ENCODE results near the gene UCHL1. TPM values are rescaled to one million over a fixed set of nuclear protein-coding genes. Genes with fewer than 3 reads are reported as not detected.
A peak's percentile ranks its signal among the peaks of the same experiment; 100 is the strongest.

Gene UCHL1
- total and polyA plus RNA-seq, 8 donors = 2.7 to 198 (median 12.1) TPM

DNA sequence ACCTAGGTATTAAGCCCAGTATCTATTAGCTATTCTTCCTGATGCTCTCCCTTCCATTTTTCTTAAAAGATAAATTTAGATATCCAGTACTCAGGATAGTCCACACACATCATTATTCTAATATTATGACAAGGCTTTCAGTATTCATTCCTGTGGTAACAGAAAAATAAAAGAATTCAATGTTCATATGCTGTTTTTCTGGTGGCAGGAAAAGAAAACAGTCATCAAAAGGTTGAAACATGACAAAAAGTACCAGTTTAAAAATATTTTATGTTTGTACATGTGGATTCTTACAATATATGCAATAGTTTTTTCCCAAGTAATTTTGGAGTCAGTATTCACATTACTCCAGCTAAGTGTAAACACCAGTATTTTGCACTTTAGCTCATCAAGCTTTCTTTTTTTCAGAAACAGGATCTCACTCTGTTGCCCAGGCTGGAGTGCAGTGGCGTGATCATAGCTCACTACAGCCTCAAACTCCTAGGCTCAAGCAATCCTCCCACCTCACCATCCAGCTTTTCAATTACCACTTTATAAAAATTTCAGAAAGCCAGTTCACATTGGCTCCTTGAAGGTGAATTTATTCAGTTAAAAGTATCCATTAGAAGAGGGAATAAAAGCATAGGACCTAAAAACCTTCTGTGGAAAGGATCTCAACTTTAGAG, 44.6 kb upstream of the UCHL1 start:
- FAIRE-seq = no peak
- intact Hi-C loops (cut with DNase I) = loop anchor here in 2 of 3 donors (5.0 to 10.0 kb wide), 3 partner anchors 235 to 287 kb away; no protein-coding TSS in a partner anchor
- peaks cover 0 to 23% (median 7%) of the 10 kb centered on the region in 3 donors for H3K4me1 ChIP-seq
- no peaks in the 10 kb centered on the region for H3K27me3 ChIP-seq
- no peak for ATAC-seq
- no peaks in the 10 kb centered on the region for H3K36me3 ChIP-seq
- no peak overlapping the region for H3K27ac ChIP-seq
- peak overlapping the region in 2 of 4 donors; percentile 86 to 93 for H3K4me3 ChIP-seq
- DNase-seq = no peak
- TF ChIP-seq, protein P1, sequence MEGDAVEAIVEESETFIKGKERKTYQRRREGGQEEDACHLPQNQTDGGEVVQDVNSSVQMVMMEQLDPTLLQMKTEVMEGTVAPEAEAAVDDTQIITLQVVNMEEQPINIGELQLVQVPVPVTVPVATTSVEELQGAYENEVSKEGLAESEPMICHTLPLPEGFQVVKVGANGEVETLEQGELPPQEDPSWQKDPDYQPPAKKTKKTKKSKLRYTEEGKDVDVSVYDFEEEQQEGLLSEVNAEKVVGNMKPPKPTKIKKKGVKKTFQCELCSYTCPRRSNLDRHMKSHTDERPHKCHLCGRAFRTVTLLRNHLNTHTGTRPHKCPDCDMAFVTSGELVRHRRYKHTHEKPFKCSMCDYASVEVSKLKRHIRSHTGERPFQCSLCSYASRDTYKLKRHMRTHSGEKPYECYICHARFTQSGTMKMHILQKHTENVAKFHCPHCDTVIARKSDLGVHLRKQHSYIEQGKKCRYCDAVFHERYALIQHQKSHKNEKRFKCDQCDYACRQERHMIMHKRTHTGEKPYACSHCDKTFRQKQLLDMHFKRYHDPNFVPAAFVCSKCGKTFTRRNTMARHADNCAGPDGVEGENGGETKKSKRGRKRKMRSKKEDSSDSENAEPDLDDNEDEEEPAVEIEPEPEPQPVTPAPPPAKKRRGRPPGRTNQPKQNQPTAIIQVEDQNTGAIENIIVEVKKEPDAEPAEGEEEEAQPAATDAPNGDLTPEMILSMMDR (IDR thresholded peaks at IDR 0.05) = no peak
- 92 to 93% methylated on average over 1 of the region's 1 CpG for WGBS, 2 donors
- H3K9me3 ChIP-seq = no peaks in the 10 kb centered on the region

DNA sequence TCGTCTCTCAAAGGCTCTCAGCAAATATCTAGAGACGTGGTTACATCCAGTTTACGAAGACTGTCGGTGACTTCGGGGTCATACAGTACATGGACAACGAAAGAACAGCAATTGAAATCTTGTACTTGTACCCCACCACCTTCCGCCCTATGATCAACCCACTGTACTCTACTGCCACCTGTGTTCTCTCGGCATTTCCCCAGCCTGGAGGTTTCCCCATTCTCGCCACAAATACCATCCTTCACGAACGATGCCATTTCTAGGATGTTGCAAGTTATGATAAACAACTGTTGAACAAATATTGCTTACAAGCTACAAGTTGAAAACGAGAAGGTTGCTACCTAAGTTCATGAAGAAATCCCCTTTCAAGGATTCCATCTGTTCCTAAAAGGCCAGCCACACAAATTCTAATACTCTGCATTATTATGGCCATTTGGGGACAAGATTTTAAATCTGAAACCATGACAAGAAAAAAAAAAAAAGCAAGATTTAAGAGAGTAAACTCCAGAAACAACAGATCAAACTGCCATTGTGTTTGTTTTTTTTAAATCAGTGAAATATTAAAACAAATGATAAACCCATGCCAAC, 44.0 kb upstream of the UCHL1 start:
- 2 to 3% methylated on average over 12 of the region's 12 CpGs for WGBS, 2 donors
- TF ChIP-seq, protein P1 (IDR thresholded peaks at IDR 0.05) = peak in 3 of 4 donors; percentile 25 to 30 (median 25)
- Histone ChIP-seq H3K4me1 (peaks cover 0 to 23% (median 7%) of the 10 kb centered on the region in 3 donors), H3K9me3 (no peaks in the 10 kb centered on the region), H3K27me3 (no peaks in the 10 kb centered on the region), H3K27ac (no peak overlapping the region), H3K4me3 (peak overlapping the region in 3 of 4 donors; percentile 86 to 93 (median 92)), H3K36me3 (no peaks in the 10 kb centered on the region)
- peak in 3 of 6 donors; percentile 39 to 57 (median 48) for DNase-seq
- no peak for FAIRE-seq
- intact Hi-C loops (cut with DNase I) = loop anchor here in 2 of 3 donors (5.0 to 10.0 kb wide), 3 partner anchors 235 to 288 kb away; no protein-coding TSS in a partner anchor
- peak in 3 of 4 donors; percentile 27 to 36 (median 32) for ATAC-seq

DNA sequence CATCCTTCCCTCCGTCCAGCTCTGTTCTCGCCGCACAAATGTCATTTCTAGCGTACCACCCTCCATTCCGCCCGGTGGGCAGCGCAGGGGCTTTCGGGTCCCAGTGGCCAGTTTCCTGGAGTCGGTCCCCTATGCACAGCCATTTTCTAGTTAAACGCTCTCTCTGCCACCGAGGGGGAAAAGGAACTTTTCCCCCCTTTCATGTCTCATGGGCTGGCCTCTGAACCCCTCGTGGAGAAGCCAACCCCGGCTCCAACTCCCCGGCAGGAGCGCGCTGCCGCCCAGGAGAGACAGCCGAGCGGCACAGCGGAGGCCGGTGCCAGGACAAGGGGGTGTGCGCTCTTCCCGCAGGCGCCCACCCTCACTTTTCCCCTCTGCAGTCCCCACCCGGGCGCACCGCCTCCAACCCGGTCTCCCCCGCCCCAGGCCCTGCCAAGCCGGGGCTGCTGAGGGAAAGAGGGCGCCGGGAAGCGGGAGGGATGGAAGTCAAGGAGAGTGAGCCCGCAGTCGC, 43.0 kb upstream of the UCHL1 start:
- Histone ChIP-seq H3K9me3 (no peaks in the 10 kb centered on the region), H3K27me3 (no peaks in the 10 kb centered on the region), H3K36me3 (no peaks in the 10 kb centered on the region), H3K27ac (peak overlapping the region; percentile 59 to 88 (median 78)), H3K4me3 (peak overlapping the region; percentile 66 to 93 (median 89)), H3K4me1 (peaks cover 0 to 23% (median 7%) of the 10 kb centered on the region in 3 donors)
- intact Hi-C loops (cut with DNase I) = loop anchor here in 2 of 3 donors (5.0 to 10.0 kb wide), 3 partner anchors 236 to 289 kb away; no protein-coding TSS in a partner anchor
- TF ChIP-seq, protein P1 (IDR thresholded peaks at IDR 0.05) = no peak
- ATAC-seq (peak; percentile 9 to 24 (median 18)), FAIRE-seq (no peak), DNase-seq (peak; percentile 27 to 82 (median 44))
- WGBS, 2 donors = 0 to 1% methylated on average over 35 of the region's 35 CpGs

DNA sequence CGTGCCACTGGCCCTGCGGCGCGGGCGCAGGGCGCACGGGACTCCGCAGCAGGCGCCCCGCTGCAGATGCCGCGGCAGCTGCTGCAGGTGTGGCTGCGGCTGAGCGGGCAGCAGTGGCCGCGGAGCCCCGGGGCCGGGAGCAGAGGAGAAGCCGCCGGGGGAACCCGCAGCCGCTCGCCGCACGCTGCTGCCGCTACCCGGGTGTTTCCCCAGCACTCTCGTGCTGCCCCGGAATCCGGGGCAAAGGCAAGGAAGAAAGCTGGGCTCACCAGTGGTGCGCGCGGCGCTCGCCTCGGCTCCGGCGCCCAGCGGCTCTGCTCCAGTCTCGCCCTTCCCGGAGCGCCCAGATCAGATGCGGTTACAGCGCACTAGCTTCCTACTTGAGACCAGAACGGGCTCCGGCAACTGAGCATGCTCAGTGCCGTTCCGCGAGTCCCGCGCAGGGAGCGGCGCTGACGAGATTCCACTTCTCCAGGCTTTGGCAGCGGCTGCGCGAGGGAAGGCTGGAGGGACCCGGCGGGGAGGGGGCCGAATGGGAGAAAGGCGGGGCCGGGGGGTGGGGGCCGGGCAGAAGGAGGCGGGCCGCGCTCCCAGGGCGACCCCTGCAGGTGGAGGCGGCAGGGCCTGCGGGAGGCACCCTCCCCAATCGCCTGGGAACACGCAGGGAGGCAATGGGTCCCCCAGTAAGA, 42.4 kb upstream of the UCHL1 start, which contains the start of gene APBB2:
Gene APBB2, minus strand, starts transcription at position 407 of the 689 bp plus-strand sequence. CDS start 181,288 bp downstream, outside the sequence.
- 1% methylated on average over 65 to 71 of the region's 71 CpGs for WGBS, 2 donors
- peak; percentile 85 to 91 (median 90) for ATAC-seq
- Histone ChIP-seq H3K9me3 (no peaks in the 10 kb centered on the region), H3K4me1 (peaks cover 0 to 23% (median 7%) of the 10 kb centered on the region in 3 donors), H3K4me3 (peak within 1 kb of the TSS; percentile 66 to 93 (median 89)), H3K27ac (peak within 1 kb of the TSS; percentile 59 to 88 (median 78)), H3K36me3 (no peaks in the 10 kb centered on the region), H3K27me3 (no peaks in the 10 kb centered on the region)
- peak; percentile 95 to 98 (median 96) for DNase-seq
- no peak for FAIRE-seq
- intact Hi-C loops (cut with DNase I) = loop anchor here in 2 of 3 donors (5.0 to 10.0 kb wide), 3 partner anchors 237 to 289 kb away; no protein-coding TSS in a partner anchor
- TF ChIP-seq, protein P1 (IDR thresholded peaks at IDR 0.05) = peak; percentile 71 to 89 (median 76)
